PC-3 (cell line): ENCODE data around the gene PPFIBP1. TPM values are rescaled to one million over a fixed set of nuclear protein-coding genes. Genes with fewer than 3 reads are reported as not detected.

Experiments
- ATAC-seq: fragments of 200-7000 bp; cut with Tn5 transposase; 2 replicates; pipeline ENCODE4 v1.9.1; 2020; ENCODE audit warnings: mild to moderate bottlenecking, moderate library complexity
- BruUV-seq: library from RNA; stranded (reverse); fragments of 400-500 nt; replicated peaks from 2 replicates; lab custom pipeline; 2021; lab: Mats Ljungman, UMichigan
- CTCF ChIA-PET: fragments of 300-600 bp; sonication (Branson Sonifier 250); formaldehyde crosslinking; loops from one replicate; lab custom pipeline; 2022; ENCODE audit warnings: antibody characterized with exemption; lab: Charles Lee
- POLR2A ChIA-PET: fragments of 300-600 bp; sonication (Branson Sonifier 250); formaldehyde crosslinking; loops from one replicate; lab custom pipeline; 2022; ENCODE audit warnings: antibody characterized with exemption; ENCODE audit not compliant: unreplicated experiment; lab: Charles Lee
- DNase-seq: peaks from one replicate; pipeline ENCODE4 v3.0.0-alpha.2; 2015
- H2AFZ ChIP-seq: fragments of 300-600 bp; sonication (generic); 2 replicates; pipeline ENCODE4 v1.6.0; 2016; ENCODE audit warnings: antibody characterized with exemption, low read length
- H3F3A ChIP-seq: fragments of 300-600 bp; sonication (generic); one replicate; pipeline ENCODE4 v1.6.0; 2017; ENCODE audit warnings: antibody characterized with exemption, low read length, control low read depth, mild to moderate bottlenecking; ENCODE audit not compliant: unreplicated experiment
- H3K27ac ChIP-seq: fragments of 300-600 bp; sonication (generic); 2 replicates; pipeline ENCODE4 v1.5.1; 2016; ENCODE audit warnings: mild to moderate bottlenecking, low read length
- H3K27me3 ChIP-seq: fragments of 300-600 bp; sonication (generic); 2 replicates; pipeline ENCODE4 v1.6.1; 2016; ENCODE audit warnings: low read length, mixed read lengths
- H3K36me3 ChIP-seq: fragments of 300-600 bp; sonication (generic); 2 replicates; pipeline ENCODE4 v1.6.1; 2016; ENCODE audit warnings: low read depth, mixed run types, low read length, mixed read lengths
- H3K4me1 ChIP-seq: fragments of 300-600 bp; sonication (generic); 2 replicates; pipeline ENCODE4 v1.5.1; 2016; ENCODE audit warnings: low read length; ENCODE audit not compliant: insufficient read depth
- H3K4me2 ChIP-seq: fragments of 300-600 bp; sonication (generic); 2 replicates; pipeline ENCODE4 v1.6.0; 2016; ENCODE audit warnings: low read length
- H3K4me3 ChIP-seq: fragments of 300-600 bp; sonication (generic); 2 replicates; pipeline ENCODE4 v1.5.1; 2016; ENCODE audit warnings: mild to moderate bottlenecking, low read length, mixed read lengths
- H3K79me2 ChIP-seq: fragments of 300-600 bp; sonication (generic); 2 replicates; pipeline ENCODE4 v1.6.1; 2017; ENCODE audit warnings: low read length, mixed read lengths
- H3K9ac ChIP-seq: fragments of 300-600 bp; sonication (generic); 2 replicates; pipeline ENCODE4 v1.6.0; 2016; ENCODE audit warnings: mild to moderate bottlenecking, low read length
- H3K9me2 ChIP-seq: fragments of 300-600 bp; sonication (generic); replicated peaks from 2 replicates; pipeline ENCODE4 v1.6.1; 2016; ENCODE audit warnings: mixed run types, low read length, mixed read lengths
- H3K9me3 ChIP-seq: fragments of 300-600 bp; sonication (generic); 2 replicates; pipeline ENCODE4 v1.6.1; 2016; ENCODE audit warnings: low read length, mixed read lengths
- H4K20me1 ChIP-seq: fragments of 300-600 bp; sonication (generic); 2 replicates; pipeline ENCODE4 v1.6.1; 2016; ENCODE audit warnings: low read length, mixed read lengths
- CTCF ChIP-seq: fragments of 300-600 bp; sonication (generic); conservative IDR thresholded peaks from 2 replicates; pipeline ENCODE4 v1.5.1; 2017; ENCODE audit warnings: antibody characterized with exemption, low read depth, mild to moderate bottlenecking, low read length
- EZH2 ChIP-seq: fragments of 300-600 bp; sonication (generic); IDR thresholded peaks from one replicate; pipeline ENCODE4 v1.6.1; 2017; ENCODE audit warnings: antibody characterized with exemption, mild to moderate bottlenecking, low read length; ENCODE audit not compliant: unreplicated experiment
- EZH2phosphoT487 ChIP-seq: fragments of 300-600 bp; sonication (generic); IDR thresholded peaks from 2 replicates; pipeline ENCODE4 v1.6.1; 2018; ENCODE audit warnings: mild to moderate bottlenecking, antibody characterized with exemption, low read length, borderline replicate concordance
- intact Hi-C: fragments of 100-400 bp; cut with micrococcal nuclease; formaldehyde crosslinking; loops from 2 replicates; pipeline ENCODE4 v1.9.0; 2023
- total RNA-seq: library from RNA; depleted of rRNA; stranded (reverse); fragments of >200 nt; gene quantifications from 2 replicates; pipeline ENCODE4 v1.2.3, GENCODE V29; 2014

The PPFIBP1 gene
- total RNA-seq, 1 experiment from 2014 or later, result 56.9 TPM

GRCh38 chr12:27521981-27522380 lies 2.0 kb upstream of the PPFIBP1 start:
- intact Hi-C loops, result loop anchor here (10.0 kb wide), 1 partner anchor 183 kb away; no protein-coding TSS in a partner anchor
- no peaks in the 10 kb centered on the region for H3F3A ChIP-seq
- H2AFZ ChIP-seq, result no peak overlapping the region
- no peaks in the 10 kb centered on the region for H3K9me2 ChIP-seq
- no peaks in the 10 kb centered on the region for H3K9me3 ChIP-seq
- no peak for ATAC-seq
- peaks cover 27% of the 10 kb centered on the region for H3K79me2 ChIP-seq
- H3K9ac ChIP-seq, result no peak overlapping the region
- no peaks in the 10 kb centered on the region for H3K27me3 ChIP-seq
- 0 out of 2 replicates have a peak, but pooled peaks cover 7% of the 10 kb centered on the region for H4K20me1 ChIP-seq
- no peaks in the 10 kb centered on the region for H3K36me3 ChIP-seq
- H3K4me1 ChIP-seq, result peaks cover 17% of the 10 kb centered on the region
- ChIA-PET CTCF (no interaction called here), POLR2A (no interaction called here)
- no peak overlapping the region for H3K4me2 ChIP-seq
- TF ChIP-seq CTCF (no peak), EZH2 (no peak), EZH2phosphoT487 (no peak)
- no peak overlapping the region for H3K4me3 ChIP-seq
- no TSS peak for BruUV-seq
- H3K27ac ChIP-seq, result no peak overlapping the region
- no peak for DNase-seq

GRCh38 chr12:27523305-27523641 lies 733 bp upstream of the PPFIBP1 start:
- H3K9me3 ChIP-seq, result no peaks in the 10 kb centered on the region
- POLR2A ChIA-PET, result interaction anchor here (0.5 to 1.7 kb wide), 6 partner anchors 49 to 390 kb away, joined by 3 to 10 read pairs (median 4); no protein-coding TSS in a partner anchor
- H3K4me1 ChIP-seq, result peaks cover 17% of the 10 kb centered on the region
- H3K27ac ChIP-seq, result peak overlapping the region; percentile 59
- H3K9me2 ChIP-seq, result no peaks in the 10 kb centered on the region
- no TSS peak for BruUV-seq
- DNase-seq (peak; percentile 16), ATAC-seq (no peak; the same call in 1 of the 2 replicates)
- H3F3A ChIP-seq, result no peaks in the 10 kb centered on the region
- peak overlapping the region; percentile 80 for H3K4me3 ChIP-seq
- H3K4me2 ChIP-seq, result peak overlapping the region; percentile 97
- H3K9ac ChIP-seq, result peak overlapping the region; percentile 80
- intact Hi-C loops, result loop anchor here (10.0 kb wide), 1 partner anchor 182 kb away; no protein-coding TSS in a partner anchor
- peak overlapping the region; percentile 87 for H2AFZ ChIP-seq
- H3K79me2 ChIP-seq, result peaks cover 40% of the 10 kb centered on the region
- no peaks in the 10 kb centered on the region for H3K27me3 ChIP-seq
- 0 out of 2 replicates have a peak, but pooled peaks cover 7% of the 10 kb centered on the region for H4K20me1 ChIP-seq
- no peaks in the 10 kb centered on the region for H3K36me3 ChIP-seq
- CTCF ChIA-PET, result interaction anchor here (0.6 to 1.6 kb wide), 4 partner anchors 89 to 683 kb away, joined by 3 to 7 read pairs (median 6); no protein-coding TSS in a partner anchor
- TF ChIP-seq CTCF, result no peak

GRCh38 chr12:27524494-27524835 lies 459 bp downstream of the PPFIBP1 start:
- Histone ChIP-seq H3K9me2 (no peaks in the 10 kb centered on the region), H3K9me3 (no peaks in the 10 kb centered on the region), H3K4me3 (peak overlapping the region; percentile 80), H3K79me2 (peaks cover 52% of the 10 kb centered on the region), H2AFZ (peak overlapping the region; percentile 87), H3K4me2 (peak overlapping the region; percentile 97), H3K4me1 (peaks cover 17% of the 10 kb centered on the region), H3K27ac (peak overlapping the region; percentile 72), H4K20me1 (peaks cover 13% of the 10 kb centered on the region; the same call in 1 of the 2 replicates), H3K36me3 (no peaks in the 10 kb centered on the region), H3K27me3 (no peaks in the 10 kb centered on the region), H3F3A (no peaks in the 10 kb centered on the region), H3K9ac (peak overlapping the region; percentile 80)
- TF ChIP-seq EZH2 (no peak), CTCF (no peak; the same call in 1 of the 2 replicates), EZH2phosphoT487 (no peak)
- ChIA-PET POLR2A (interaction anchor here (0.7 to 1.7 kb wide), 9 partner anchors 15 to 194 kb away, joined by 3 to 11 read pairs (median 3); no protein-coding TSS in a partner anchor), CTCF (interaction anchor here (0.5 to 1.9 kb wide), 5 partner anchors 42 to 317 kb away, joined by 4 to 13 read pairs (median 7); no protein-coding TSS in a partner anchor)
- DNase-seq (no peak), ATAC-seq (no peak)
- BruUV-seq, result no TSS peak
- intact Hi-C loops, result loop anchor here (1.0 to 10.0 kb wide), 8 partner anchors 42 to 180 kb away; no protein-coding TSS in a partner anchor
